NB4 (cell line): ENCODE data around the gene ARFGEF3.

ENCODE experiments used
- DNase-seq: peaks from one replicate; pipeline ENCODE4 v3.0.0; 2010; ENCODE audit warnings: low read depth
- H3K4me3 ChIP-seq: one replicate; pipeline ENCODE4 v1.5.1; 2011; ENCODE audit warnings: mild to moderate bottlenecking, low read depth, low read length, moderate library complexity
- CTCF ChIP-seq: IDR thresholded peaks from one replicate; pipeline ENCODE4 v1.5.1; 2012; ENCODE audit warnings: low read depth, low read length
- MAX ChIP-seq: IDR thresholded peaks from 2 replicates; pipeline ENCODE4 v1.6.1; 2011; ENCODE audit warnings: low read depth, low read length
- MYC ChIP-seq: IDR thresholded peaks from 2 replicates; pipeline ENCODE4 v1.6.1; 2011; ENCODE audit warnings: low read depth, low read length
- POLR2A ChIP-seq: IDR thresholded peaks from 2 replicates; pipeline ENCODE4 v1.6.1; 2011; ENCODE audit warnings: mild to moderate bottlenecking; ENCODE audit not compliant: insufficient read length; ENCODE audit errors: extremely low read depth

Gene ARFGEF3

GRCh38 chr6:138292482-138292881 is 130.7 kb downstream of the ARFGEF3 start:
- no peak overlapping the region for H3K4me3 ChIP-seq
- DNase-seq, result no peak
- TF ChIP-seq POLR2A, result no peak
- TF ChIP-seq CTCF, result no peak
- no peak for TF ChIP-seq MYC
- TF ChIP-seq MAX, result no peak

- DNase-seq, result no peak
- no peak overlapping the region for H3K4me3 ChIP-seq
- TF ChIP-seq POLR2A (no peak), MAX (no peak), MYC (no peak), CTCF (no peak)
These were observed 132.0 kb downstream of the ARFGEF3 start for GRCh38 chr6:138293428-138294395.

- TF ChIP-seq CTCF (no peak), MYC (no peak), MAX (no peak), POLR2A (no peak)
- no peak overlapping the region for H3K4me3 ChIP-seq
- DNase-seq, result no peak
These were observed 134.6 kb downstream of the ARFGEF3 start for GRCh38 chr6:138296381-138296780.

GRCh38 chr6:138296786-138297185 is 135.0 kb downstream of the ARFGEF3 start:
- TF ChIP-seq CTCF, result no peak
- no peak for TF ChIP-seq MYC
- TF ChIP-seq MAX, result no peak
- TF ChIP-seq POLR2A, result no peak
- H3K4me3 ChIP-seq, result no peak overlapping the region
- no peak for DNase-seq

- no peak for TF ChIP-seq POLR2A
- TF ChIP-seq CTCF, result no peak
- TF ChIP-seq MYC, result no peak
- no peak for TF ChIP-seq MAX
- no peak overlapping the region for H3K4me3 ChIP-seq
- DNase-seq, result peak; percentile 29
These were observed 136.1 kb downstream of the ARFGEF3 start for GRCh38 chr6:138297761-138298298.
